Activated T-helper 1 cell treated with Interleukin-2 at 50 U/mL for 16 hours (primary cell): Measurements from ENCODE around the gene KCNH4.
"Not testable (repeated sequence)": the region's sequence is repeated elsewhere in the genome, so short reads cannot be mapped to it uniquely, and the experiment has no call there.

Experiments used
- DNase-seq: peaks from one replicate; pipeline ENCODE4 v3.0.0-alpha.2; 2020; ENCODE audit warnings: low read depth

The KCNH4 gene

DNA sequence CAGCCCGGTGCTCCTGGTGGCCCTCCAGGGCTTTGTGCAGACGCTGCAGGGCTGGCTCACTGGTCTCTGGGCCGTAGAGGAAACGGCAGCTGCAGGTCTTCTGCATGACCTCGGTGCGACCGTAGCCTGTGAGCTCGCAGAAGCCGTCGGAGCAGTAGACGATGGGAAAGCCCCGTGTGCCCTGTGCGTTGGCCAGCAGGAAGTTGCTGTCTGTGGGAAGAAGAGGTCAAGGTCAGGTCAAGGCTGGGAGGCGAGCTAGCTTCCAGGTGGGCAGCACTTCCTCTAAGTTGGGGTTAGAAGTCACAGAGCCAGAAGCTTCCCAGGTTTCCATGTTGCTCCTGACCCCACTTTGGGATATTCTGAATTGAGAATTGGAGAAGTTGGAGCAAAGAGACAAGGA is 2.1 kb downstream of the KCNH4 start:
- no peak for DNase-seq

DNA sequence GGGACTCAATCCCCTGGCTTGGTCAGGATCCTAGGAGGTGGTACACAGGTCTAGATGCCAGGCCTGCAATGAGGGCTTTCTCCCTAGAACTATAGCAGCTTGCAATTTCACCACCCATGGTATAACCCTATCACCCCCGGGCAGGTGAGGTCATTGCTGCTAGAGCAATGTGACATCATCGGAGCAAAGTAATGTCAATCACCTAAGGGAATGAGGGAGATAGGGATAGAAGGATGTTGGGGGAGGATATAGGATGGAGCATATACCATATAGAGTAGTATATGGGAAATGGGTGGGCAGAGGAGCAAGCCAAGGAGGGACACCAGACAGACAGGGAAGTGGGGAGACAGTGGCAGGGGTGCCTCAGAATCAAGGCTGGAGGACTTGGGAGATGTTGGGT is 3.3 kb downstream of the KCNH4 start:
- DNase-seq = no peak

DNA sequence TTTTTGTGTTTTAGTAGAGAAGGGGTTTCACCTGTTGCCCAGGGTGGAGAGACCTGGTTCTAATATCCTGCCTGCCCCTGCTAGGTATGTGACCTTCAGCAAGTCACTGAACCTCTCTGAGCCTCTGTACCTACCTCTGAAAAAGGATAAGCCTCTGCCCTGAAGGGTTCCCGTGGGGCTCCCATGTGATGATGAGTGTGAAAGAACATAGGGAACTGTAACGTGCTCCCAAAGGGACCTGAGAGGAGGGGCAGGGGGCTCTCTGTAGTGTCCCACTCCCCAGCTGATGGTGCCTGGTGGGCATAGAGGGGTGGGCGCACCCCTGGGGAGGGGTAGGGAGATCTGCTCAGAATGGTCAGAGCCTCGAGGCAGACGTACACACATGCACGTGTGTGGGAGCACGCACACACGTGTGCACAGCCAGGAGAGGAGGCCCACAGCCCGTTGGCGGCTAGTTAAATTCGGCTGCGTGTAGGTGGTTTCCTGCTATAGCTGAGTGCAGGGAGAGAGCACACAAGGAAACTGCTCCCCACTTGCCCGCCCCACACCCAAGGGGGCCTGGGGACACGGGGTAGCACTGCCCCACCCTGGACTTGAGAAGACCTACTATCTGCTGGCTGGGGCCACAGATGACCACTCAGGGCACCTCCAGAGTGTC is 6.7 kb downstream of the KCNH4 start:
- DNase-seq = no peak

DNA sequence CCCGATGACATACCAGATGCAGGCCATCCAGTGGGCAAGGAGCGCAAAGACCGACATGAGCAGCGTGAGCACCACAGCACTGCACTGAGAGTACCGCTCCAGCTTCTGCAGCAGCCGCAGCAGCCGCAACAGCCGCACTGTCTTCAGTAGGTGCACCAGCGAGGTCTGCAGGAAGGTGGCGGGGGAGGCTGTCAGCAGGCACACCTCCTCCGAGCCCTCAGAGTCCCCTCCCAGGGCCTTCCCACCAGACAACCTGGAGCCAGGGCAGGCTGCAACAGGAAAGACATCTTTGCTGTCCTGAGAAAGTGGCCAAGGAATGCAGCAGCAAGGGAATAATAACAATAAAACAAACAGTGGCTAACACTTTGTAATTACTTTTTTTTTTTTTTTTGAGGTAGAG is 9.1 kb downstream of the KCNH4 start:
- no peak for DNase-seq

DNA sequence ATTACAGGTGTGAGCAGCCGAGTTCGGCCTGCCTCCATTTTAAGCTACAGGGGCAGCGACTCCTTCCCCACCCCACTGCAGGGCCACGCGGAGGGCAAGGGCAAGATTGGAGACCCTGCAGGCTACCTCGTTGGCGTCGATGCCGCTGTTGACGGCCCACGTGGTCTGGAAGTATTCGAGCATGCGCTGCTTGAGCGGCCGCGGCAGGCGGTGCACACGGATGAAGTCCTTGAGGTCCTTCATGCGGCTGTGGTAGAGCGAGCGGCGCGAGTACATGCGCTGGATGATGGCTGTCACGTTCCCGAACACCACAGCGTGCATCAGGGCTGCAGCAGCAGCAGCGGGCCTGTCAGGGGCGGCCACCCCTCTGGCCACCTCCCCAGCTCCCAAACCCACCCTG is 11.6 kb downstream of the KCNH4 start:
- DNase-seq = no peak

DNA sequence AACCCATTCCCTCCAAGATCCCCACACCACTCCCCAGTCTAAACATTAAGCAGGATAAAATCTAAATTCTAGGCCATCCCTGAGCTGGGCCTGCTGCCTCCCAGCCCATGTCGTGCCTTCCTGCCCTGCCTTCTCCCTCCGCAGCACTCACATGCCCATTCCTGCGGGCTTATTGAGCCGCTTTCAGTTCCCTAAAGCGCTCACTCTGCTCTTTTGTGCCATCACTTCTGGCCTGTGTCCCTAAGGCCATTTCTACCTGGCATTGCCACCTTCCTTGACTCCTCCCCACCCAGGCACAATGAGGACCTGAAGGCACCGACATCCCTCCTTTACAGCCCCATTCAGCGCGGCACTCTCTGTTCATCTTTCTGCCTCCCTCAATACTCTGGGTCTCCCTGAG is 13.1 kb downstream of the KCNH4 start:
- DNase-seq = no peak

DNA sequence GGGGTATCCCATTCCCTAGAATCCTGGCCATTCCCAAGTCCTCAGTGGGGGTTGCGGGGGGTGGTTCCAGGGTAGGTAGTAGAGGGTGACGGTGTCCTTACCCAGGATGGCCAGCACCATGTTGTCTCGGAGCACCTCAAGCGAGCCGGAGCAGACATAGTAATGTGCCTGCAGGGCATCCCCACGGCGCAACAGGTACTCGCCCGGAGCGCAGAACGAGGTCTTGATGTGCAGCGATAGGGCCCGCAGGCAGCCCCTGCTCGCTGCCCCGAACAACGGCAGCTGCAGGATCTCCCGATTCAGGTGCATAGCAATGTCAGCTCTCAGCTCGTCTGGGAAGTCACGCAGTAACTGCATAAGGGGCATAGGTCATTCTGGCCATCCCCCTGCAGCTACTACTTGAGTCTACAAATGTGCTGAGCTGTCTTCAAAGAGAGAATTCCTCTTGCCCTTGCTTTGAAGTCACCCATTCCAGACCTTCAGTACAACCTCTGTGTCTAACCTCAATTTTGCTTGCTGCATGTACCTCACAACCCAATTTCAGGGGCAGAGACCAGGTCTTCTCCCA is 14.7 kb downstream of the KCNH4 start:
- DNase-seq = no peak

DNA sequence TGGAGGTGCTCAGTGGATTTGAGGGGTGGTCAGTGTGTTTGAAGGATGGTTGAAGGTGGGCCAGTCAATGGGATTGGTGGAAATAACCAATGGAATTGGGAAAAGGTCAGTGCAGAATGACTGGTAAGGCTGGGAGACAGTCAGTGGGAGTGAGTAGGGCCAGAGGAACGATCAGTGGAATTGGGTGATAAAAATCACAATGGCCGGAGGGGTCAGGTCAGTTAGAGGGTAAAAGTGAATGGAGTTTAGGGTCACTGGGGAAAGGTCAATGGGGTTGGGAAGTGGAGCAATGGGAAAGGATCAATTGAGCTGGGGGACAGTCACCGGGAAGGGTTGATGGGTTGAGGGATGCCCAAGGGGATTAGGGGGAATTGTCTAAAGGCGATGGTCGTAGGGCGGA is 15.2 kb downstream of the KCNH4 start:
- no peak for DNase-seq

DNA sequence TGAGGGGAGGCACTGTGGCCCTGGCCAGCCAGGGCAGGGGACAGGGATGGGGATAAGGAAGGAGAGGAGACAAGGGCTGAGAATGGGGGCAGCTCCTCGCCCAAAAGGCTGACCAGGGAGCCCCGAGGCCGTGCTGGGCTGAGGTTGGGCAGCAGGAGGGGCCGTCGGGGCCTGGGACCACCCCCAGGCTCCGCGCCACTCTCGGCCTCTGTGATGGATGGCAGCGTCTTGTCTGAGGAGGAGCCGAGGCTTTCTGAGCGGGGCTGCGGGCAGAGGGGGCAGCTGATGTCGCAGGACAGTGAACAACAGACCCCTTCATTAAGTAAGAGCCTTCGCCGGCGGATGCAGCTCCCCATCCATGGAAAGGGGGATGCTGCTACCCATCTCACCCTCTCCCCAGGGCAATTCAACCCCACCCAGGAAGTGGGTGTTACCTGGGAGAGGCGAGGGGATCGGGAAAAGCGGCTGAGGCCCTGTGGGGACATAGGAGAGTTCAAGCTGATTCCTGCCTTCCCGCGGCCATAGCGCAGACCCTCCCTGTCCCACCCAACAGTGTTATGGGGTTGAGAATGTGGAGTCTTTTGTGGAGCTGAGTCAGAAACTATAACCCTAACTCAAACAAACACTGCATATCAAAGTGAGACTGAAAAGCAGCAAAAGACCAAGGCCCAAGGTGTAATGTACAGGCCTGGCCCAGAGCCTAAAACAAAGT is 17.1 kb downstream of the KCNH4 start:
- DNase-seq = no peak

DNA sequence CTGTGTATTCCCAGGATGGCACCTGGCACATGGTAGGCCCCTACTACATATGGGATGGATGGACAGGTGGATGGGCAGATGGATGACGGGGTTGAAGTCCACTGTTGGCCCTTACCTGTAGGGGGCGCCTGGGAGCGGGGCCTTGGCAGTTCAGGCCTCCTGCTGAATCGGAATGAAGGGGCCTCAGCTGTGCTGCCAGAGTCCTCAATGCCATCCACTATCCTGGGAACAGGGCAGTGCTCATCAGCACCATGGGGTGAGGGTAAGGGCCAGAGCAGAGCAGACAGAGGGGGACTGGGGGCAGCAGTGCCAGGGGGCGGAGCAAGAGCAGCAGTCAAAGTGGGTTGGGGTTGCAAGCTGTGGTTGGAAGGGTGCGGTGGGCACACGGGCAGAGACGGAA is 17.8 kb downstream of the KCNH4 start:
- no peak for DNase-seq

DNA sequence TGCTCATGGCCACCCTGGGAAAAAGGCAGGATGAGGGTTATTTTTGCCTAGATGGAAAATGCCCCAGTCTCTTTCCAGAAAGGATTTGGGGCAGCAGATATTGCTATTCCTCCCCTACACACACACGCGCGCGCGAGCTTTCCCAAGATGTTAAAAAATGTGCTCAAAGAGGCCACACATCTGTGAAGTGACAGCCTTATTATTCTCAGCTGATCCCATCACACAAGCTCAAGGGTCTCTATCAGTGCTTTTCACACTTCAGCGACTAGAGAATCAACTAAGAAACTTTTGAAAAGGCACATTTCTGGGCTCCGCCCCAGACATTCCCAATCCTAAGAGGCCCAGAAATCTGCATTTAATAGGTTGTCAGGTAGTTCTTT is 20.4 kb downstream of the KCNH4 start:
- DNase-seq = no peak

DNA sequence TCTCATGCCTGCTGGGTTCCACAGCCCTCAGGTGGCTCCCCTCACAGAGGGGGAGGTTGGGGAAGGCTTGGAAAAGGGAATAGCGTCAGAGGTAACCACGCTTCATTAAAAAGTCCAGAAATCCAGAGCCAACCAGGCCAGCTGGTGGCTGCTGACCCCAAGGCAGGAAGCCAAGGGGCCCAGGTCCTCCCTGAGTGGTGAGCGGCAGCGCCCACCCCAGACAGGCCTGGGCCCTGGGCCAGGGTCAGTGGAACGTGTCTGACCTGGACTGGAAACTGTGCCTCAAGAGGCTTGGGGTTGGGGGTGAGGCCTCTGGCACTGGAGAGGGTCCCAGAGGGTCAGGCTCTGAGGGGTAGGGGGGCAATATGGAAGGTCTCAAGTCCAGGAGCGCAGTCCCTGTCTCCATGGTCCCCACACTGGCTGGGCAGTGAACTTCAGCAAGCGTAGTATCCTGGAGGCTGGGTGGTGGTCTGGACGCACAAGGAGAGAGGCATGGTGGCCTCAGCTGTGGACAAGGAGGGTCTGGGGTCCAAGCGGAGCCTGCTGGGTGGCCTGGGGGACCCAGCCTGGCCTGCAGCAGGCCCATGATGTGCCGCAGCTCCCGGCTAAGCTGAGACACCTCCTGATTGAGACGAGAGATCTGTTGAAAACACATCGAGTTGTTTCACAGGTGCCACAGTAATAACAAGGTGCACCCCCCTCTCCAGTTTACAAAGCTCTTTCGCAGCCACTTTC is 21.0 kb downstream of the KCNH4 start:
- DNase-seq = no peak

DNA sequence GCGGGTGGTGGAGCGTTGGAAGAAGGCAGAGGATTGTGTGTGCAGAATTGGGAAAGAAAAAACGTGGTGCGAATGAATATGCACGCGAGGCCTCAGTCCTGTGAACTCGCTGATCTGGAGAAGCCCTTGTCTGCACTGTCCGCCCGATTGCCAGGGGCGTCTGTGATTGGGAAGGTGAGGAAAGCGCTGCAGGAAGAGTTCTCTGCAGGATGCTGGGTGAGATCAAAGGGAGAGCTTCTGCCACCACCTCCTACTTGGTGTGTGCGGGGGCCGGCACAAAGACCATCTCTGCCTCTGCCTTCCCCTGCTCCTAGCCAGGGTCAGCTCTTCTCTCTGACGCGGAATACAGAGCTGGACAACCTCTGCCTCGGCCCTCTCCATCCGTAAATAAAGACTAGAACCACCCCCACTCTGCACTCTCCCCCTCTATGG is 25.3 kb downstream of the KCNH4 start:
- DNase-seq = no peak

DNA sequence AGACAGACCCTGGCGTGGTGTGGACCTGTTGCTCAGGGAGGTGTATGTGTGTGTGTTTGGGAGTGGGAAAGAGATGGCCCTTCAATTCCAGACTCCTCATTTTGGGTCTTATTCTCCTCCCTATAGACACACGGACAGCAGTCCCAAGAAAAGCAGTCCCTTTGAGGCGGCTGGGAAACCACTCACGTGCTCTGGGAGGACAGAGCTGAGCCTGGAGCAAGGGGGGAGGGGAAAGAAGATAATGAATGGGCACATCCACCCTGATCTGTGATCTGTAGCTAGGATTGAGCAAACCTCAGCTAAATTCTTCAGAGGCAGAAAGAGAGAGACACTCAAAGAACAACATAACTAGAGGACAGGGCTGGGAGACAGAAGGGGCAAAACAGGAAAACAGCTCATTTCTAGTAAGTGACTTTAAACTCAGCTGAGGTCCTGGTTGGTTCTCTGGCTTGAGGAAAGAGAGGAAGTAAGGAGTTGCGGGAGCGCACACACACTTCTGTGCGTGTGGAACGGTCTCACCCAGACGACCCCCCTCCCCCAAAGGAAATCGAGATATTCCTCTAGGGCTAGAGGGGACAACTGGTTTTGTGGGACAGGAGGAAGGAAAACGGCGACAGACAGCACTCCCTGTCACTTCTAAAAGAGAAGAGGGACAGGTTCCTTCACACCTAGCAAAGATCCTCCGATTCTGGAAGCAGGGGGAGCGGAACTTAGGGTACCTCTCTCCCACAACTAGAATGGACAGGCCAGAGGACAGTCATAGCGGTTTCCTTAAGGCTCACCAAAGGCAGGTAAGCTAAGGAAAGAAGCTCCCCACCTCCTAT is 26.8 kb downstream of the KCNH4 start:
- no peak for DNase-seq

DNA sequence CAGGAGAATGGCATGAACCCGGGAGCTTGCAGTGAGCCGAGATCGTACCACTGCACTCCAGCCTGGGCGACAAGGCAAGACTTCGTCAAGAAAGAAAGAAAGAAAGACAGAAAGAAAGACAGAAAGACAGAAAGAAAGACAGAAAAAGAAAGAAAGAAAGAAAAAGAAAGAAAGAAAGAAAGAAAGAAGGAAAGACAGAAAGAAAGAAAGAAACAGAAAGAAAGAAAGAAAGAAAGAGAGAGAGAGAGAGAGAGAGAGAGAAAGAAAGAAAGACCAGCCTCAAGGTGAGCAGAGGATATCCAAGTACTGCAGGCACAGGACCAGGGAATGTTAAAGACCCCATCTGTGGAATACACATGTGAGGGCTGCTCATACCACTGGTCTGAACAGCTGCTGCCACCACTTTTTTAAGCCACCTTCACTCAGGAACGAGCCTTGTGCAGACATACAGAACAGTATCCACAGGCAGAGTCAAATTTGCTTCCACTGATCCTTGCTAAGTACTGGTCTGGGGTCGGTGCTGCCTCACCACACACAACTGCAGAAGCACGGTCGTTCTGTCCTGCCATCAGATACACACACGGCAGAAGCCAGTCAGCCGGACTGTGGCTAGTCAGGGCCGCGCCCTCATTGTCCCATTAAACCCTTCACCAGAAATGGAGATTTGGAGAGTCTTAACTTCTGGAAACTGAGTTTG is 33.9 kb downstream of the KCNH4 start:
- DNase-seq = no peak

DNA sequence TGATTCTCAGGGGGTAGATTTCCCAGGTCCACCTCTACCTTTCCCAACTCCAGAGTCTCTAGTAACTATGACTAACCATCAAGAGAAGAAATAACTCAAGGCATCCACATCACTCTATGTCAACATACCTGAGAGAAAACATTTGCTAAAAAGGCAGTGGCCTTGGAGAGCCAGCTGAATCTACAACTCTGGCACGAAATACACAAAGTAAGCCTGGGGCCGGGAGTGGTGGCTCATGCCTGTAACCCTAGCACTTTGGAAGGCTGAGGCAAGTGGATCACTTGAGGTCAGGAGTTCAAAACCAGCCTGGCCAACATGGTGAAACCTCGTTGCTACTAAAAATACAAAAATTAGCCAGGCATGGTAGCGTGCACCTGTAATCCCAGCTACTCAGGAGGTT is 37.8 kb downstream of the KCNH4 start:
- DNase-seq = not testable (repeated sequence)

DNA sequence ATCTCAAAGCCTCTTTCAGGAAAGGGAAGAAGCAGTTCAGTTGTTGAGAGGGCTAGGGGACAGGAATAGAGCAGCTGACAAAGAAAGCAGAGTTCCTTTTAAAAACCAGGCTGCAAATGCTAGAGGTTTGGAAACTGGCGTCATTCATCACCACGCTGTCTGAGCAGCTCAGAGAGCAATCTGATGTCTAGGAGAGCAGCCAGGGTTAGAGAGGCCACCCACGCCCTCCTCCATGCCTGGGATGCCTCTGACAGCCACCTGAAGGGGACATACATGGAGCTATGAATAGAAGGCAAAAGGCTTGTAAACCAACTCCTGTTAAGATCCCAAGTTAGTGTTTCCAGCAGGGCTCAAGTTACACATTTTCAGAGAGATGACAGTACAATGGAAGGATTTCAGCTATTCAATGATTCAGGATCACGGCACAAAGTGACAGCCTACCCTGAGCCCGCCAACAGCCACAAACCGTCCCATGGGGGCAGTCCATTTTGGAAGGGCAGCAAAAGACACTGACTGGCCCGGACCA is 38.5 kb downstream of the KCNH4 start:
- no peak for DNase-seq

DNA sequence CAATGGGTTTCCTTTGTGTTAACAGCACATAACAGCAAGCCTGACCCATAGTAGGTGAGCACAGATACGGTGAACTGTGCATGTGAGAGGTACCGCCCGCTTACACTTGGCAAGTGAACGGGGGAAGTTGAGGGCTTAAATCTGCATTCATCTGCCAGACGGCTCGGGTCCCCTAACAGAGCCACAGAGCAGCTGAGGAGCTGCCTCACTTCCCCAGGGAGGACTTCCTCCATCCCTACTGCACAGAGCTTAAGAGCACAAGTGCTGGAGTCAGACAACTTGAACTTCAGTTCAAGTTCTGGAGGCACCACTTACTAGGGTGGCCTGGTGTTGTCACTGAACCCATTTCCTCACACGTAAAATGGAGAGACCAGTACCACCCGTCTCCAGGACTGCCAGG is 39.6 kb downstream of the KCNH4 start:
- no peak for DNase-seq

DNA sequence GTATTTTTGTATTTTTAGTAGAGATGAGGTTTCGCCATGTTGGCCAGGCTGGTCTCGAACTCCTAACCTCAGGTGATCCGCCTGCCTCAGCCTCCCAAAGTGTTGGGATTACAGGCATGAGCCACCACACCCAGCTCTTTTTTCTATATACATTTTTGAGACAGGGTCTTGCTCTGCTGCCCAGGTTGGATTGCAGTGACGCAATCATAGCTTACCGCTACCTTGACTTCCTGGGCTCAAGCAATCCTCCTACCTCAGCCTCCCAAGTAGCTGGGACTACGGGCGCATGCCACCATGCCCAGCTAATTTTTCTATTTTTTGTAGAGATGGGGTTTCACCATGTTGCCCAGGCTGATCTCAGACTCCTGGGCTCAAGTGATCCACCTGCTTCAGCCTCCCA is 40.3 kb downstream of the KCNH4 start:
- DNase-seq = not testable (repeated sequence)

DNA sequence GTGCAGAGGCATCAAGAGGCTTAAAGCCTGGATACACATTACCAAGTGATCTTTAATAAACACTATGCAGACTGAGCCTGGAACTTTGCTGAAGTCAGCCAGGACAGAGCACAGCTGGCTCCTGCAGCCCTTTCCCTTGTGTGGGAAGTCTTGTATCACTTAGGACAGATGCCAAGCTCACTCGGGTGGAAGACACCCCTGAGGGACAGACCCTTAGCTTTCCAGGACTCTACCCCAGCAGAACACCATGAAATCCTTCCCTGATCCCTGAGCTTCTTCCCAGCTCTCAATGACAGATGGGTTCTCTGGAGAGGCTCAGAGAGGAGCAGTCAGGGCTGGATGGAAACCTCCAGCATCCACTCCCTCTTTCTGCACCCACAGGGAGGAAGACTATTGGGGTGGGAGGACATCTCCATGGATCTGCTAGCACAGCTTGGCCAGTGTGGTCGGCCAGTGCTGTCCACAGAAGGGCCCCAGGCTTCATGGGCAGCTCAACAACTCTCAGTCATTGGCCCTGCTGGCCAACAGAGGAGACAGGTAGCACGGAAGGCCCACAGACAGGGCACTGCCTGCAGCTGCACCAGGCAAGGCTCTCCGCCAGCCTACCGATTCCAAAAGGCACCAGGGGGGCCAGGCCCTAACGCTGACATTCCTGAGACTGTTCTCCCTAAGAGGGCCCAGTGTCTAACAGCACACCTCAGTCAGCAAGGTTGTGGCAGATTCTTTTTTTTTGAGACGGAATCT is 42.0 kb downstream of the KCNH4 start:
- no peak for DNase-seq

DNA sequence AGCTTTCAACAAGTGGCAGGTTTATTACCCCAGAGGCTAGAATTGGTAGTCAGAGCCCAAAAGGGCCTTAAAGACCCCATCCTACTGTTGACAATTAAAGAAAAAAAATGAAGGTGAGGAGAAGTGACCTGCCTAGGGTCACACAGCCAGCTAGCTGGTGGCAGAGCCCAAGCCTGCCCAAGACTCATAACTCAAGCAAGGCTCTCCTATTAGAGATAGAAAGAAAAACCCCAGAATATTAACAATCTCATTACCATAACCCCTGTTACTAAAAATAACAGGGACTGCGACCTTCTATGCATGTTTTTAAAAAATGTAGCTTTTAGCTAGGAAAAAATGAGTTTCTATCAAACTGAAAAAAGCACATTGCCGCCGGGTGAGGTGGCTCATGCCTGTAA is 44.3 kb downstream of the KCNH4 start:
- no peak for DNase-seq
